ENCODE measurements around the gene RPS19BP1.

DNA sequence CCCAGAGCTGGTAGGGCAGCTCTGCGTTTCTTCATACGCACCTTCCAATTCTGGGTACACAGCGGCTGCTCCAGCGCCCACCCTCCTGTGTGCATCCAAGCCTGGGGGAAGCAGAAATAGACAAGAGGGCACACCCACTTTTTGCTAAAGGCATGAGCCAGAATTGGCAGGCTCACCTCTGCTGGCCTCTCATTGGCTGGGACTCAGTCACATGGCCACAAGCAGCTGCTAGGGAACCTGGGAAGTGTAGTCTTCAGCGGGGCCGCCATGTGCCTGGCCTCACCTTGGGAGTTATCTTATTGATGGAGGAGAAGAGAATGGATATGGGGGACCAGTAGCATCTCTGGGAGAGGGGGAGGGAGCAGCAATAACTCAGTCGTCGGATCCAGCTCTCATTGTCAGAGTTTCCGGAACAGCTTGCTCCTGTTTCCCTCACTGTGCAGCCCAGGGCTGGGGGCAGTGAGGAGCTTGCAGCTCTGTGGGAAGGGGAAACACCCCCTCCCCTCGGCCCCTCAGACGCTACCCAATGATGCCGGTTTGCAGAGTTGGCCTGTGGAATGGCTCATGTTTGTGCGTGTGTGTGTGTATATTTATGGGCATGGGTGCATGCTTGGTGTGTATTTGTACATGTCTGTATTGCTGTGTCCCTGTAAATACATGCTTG is 42.3 kb downstream of the RPS19BP1 start:
- TF ChIP-seq, protein P1, sequence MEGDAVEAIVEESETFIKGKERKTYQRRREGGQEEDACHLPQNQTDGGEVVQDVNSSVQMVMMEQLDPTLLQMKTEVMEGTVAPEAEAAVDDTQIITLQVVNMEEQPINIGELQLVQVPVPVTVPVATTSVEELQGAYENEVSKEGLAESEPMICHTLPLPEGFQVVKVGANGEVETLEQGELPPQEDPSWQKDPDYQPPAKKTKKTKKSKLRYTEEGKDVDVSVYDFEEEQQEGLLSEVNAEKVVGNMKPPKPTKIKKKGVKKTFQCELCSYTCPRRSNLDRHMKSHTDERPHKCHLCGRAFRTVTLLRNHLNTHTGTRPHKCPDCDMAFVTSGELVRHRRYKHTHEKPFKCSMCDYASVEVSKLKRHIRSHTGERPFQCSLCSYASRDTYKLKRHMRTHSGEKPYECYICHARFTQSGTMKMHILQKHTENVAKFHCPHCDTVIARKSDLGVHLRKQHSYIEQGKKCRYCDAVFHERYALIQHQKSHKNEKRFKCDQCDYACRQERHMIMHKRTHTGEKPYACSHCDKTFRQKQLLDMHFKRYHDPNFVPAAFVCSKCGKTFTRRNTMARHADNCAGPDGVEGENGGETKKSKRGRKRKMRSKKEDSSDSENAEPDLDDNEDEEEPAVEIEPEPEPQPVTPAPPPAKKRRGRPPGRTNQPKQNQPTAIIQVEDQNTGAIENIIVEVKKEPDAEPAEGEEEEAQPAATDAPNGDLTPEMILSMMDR (IDR thresholded peaks at IDR 0.05) = no peak
- no peak for TF ChIP-seq POLR2A (IDR thresholded peaks at IDR 0.05)

All from heart left ventricle (tissue), 13 donors.